ENCODE results near the gene TBC1D13. TPM values are rescaled to one million over a fixed set of nuclear protein-coding genes. Genes with fewer than 3 reads are reported as not detected.

The TBC1D13 gene
- polyA plus RNA-seq, 1 donor from 2014 or later = 30.0 TPM

- H3K9ac ChIP-seq (ENCODE audit: low read length) = no peak overlapping the region
- no peak overlapping the region for H3K4me3 ChIP-seq (ENCODE audit: low read length)
- no peak overlapping the region for H2AFZ ChIP-seq (ENCODE audit: low read depth, low read length)
These were observed 5.6 kb upstream of the TBC1D13 start for GRCh38 chr9:128781187-128782070.

GRCh38 chr9:128782669-128783068 lies 4.4 kb upstream of the TBC1D13 start:
- Histone ChIP-seq H3K79me2 (replicated peaks; ENCODE audit: insufficient read depth, low read length) (peaks cover 6% of the 10 kb centered on the region), H4K20me1 (ENCODE audit: insufficient read depth) (no peaks in the 10 kb centered on the region), H2AFZ (ENCODE audit: low read depth, low read length) (no peak overlapping the region), H3K9me3 (ENCODE audit: low read length) (no peaks in the 10 kb centered on the region), H3K4me2 (ENCODE audit: low read length) (no peak overlapping the region), H3K27ac (ENCODE audit: low read length) (no peak overlapping the region), H3K4me3 (ENCODE audit: low read length) (no peak overlapping the region), H3K9me2 (ENCODE audit: insufficient read depth, low read length) (no peaks in the 10 kb centered on the region), H3K9ac (ENCODE audit: low read length) (no peak overlapping the region), H3F3A (ENCODE audit: insufficient read depth, low read length, poor library complexity, severe bottlenecking) (no peaks in the 10 kb centered on the region), H3K27me3 (ENCODE audit: insufficient read depth, low read depth, low read length) (no peaks in the 10 kb centered on the region), H3K36me3 (ENCODE audit: insufficient read depth, low read length) (no peaks in the 10 kb centered on the region)
- TF ChIP-seq MXI1 (conservative IDR thresholded peaks at IDR 0.05; ENCODE audit: poor library complexity, severe bottlenecking) = no peak
- TF ChIP-seq, protein P1, sequence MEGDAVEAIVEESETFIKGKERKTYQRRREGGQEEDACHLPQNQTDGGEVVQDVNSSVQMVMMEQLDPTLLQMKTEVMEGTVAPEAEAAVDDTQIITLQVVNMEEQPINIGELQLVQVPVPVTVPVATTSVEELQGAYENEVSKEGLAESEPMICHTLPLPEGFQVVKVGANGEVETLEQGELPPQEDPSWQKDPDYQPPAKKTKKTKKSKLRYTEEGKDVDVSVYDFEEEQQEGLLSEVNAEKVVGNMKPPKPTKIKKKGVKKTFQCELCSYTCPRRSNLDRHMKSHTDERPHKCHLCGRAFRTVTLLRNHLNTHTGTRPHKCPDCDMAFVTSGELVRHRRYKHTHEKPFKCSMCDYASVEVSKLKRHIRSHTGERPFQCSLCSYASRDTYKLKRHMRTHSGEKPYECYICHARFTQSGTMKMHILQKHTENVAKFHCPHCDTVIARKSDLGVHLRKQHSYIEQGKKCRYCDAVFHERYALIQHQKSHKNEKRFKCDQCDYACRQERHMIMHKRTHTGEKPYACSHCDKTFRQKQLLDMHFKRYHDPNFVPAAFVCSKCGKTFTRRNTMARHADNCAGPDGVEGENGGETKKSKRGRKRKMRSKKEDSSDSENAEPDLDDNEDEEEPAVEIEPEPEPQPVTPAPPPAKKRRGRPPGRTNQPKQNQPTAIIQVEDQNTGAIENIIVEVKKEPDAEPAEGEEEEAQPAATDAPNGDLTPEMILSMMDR (IDR thresholded peaks at IDR 0.05; ENCODE audit: poor library complexity, severe bottlenecking) = no peak

More at GRCh38 chr9:128781187-128782070, 5.6 kb upstream of the TBC1D13 start:
- Histone ChIP-seq H3K27ac (ENCODE audit: low read length) (no peak overlapping the region), H3F3A (ENCODE audit: insufficient read depth, low read length, poor library complexity, severe bottlenecking) (no peaks in the 10 kb centered on the region), H3K4me2 (ENCODE audit: low read length) (no peak overlapping the region), H3K27me3 (ENCODE audit: insufficient read depth, low read depth, low read length) (no peaks in the 10 kb centered on the region), H3K79me2 (replicated peaks; ENCODE audit: insufficient read depth, low read length) (no peaks in the 10 kb centered on the region), H3K36me3 (ENCODE audit: insufficient read depth, low read length) (no peaks in the 10 kb centered on the region), H4K20me1 (ENCODE audit: insufficient read depth) (no peaks in the 10 kb centered on the region), H3K9me2 (ENCODE audit: insufficient read depth, low read length) (no peaks in the 10 kb centered on the region), H3K9me3 (ENCODE audit: low read length) (no peaks in the 10 kb centered on the region)
- TF ChIP-seq SMC3 (conservative IDR thresholded peaks at IDR 0.05; ENCODE audit: poor library complexity) = no peak
- TF ChIP-seq EZH2 (IDR thresholded peaks at IDR 0.05; ENCODE audit: borderline replicate concordance, insufficient read depth, low read length, poor library complexity, severe bottlenecking) = no peak
- no peak for TF ChIP-seq TAF1 (IDR thresholded peaks at IDR 0.05; ENCODE audit: low read depth)
- TF ChIP-seq, protein P2, sequence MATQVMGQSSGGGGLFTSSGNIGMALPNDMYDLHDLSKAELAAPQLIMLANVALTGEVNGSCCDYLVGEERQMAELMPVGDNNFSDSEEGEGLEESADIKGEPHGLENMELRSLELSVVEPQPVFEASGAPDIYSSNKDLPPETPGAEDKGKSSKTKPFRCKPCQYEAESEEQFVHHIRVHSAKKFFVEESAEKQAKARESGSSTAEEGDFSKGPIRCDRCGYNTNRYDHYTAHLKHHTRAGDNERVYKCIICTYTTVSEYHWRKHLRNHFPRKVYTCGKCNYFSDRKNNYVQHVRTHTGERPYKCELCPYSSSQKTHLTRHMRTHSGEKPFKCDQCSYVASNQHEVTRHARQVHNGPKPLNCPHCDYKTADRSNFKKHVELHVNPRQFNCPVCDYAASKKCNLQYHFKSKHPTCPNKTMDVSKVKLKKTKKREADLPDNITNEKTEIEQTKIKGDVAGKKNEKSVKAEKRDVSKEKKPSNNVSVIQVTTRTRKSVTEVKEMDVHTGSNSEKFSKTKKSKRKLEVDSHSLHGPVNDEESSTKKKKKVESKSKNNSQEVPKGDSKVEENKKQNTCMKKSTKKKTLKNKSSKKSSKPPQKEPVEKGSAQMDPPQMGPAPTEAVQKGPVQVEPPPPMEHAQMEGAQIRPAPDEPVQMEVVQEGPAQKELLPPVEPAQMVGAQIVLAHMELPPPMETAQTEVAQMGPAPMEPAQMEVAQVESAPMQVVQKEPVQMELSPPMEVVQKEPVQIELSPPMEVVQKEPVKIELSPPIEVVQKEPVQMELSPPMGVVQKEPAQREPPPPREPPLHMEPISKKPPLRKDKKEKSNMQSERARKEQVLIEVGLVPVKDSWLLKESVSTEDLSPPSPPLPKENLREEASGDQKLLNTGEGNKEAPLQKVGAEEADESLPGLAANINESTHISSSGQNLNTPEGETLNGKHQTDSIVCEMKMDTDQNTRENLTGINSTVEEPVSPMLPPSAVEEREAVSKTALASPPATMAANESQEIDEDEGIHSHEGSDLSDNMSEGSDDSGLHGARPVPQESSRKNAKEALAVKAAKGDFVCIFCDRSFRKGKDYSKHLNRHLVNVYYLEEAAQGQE (IDR thresholded peaks at IDR 0.05; ENCODE audit: borderline replicate concordance) = no peak

DNA sequence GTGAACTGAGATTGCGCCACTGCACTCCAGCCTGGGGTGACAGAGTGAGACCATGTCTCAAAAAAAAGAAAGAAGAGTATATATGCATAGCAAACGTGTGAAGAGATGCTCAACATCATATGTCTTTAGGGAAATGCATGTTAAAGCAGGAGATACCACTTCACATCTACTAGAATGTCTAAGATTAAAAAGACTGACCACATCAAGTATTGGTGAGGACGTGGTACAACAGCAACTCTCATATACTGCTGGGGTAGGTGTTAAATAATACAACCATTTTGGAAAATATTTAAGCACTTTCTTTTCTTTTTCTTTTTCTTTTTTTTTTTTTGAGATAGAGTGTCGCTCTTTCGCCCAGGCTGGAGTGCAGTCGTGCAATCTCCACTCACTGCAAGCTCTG lies 1.6 kb upstream of the TBC1D13 start:
- Histone ChIP-seq H3K9me2 (ENCODE audit: insufficient read depth, low read length) (no peaks in the 10 kb centered on the region), H2AFZ (ENCODE audit: low read depth, low read length) (no peak overlapping the region), H3K4me2 (ENCODE audit: low read length) (no peak overlapping the region), H3K27me3 (ENCODE audit: insufficient read depth, low read depth, low read length) (no peaks in the 10 kb centered on the region), H3F3A (ENCODE audit: insufficient read depth, low read length, poor library complexity, severe bottlenecking) (no peaks in the 10 kb centered on the region), H3K9ac (ENCODE audit: low read length) (no peak overlapping the region), H3K79me2 (replicated peaks; ENCODE audit: insufficient read depth, low read length) (peaks cover 13% of the 10 kb centered on the region), H3K36me3 (ENCODE audit: insufficient read depth, low read length) (no peaks in the 10 kb centered on the region), H3K9me3 (ENCODE audit: low read length) (no peaks in the 10 kb centered on the region), H3K27ac (ENCODE audit: low read length) (no peak overlapping the region), H3K4me3 (ENCODE audit: low read length) (no peak overlapping the region), H4K20me1 (ENCODE audit: insufficient read depth) (no peaks in the 10 kb centered on the region)
- TF ChIP-seq POLR2AphosphoS5 (IDR thresholded peaks at IDR 0.05) = no peak
- TF ChIP-seq, protein P2 (IDR thresholded peaks at IDR 0.05; ENCODE audit: borderline replicate concordance) = no peak
- TF ChIP-seq RAD21 (conservative IDR thresholded peaks at IDR 0.05) = no peak
- TF ChIP-seq EZH2 (IDR thresholded peaks at IDR 0.05; ENCODE audit: borderline replicate concordance, insufficient read depth, low read length, poor library complexity, severe bottlenecking) = no peak
- no peak for TF ChIP-seq SMC3 (conservative IDR thresholded peaks at IDR 0.05; ENCODE audit: poor library complexity)

Measured in neural cell (in vitro differentiated cells).